BE2C (cell line): ENCODE data around the gene TSC1.

Source experiments
- DNase-seq: peaks from one replicate; pipeline ENCODE4 v3.0.0-alpha.2; 2020
- H3K27me3 ChIP-seq: fragments of 250-450 bp; sonication (Bioruptor Pico); 2 replicates; pipeline ENCODE4 v1.5.1; 2020; ENCODE audit warnings: mild to moderate bottlenecking
- H3K36me3 ChIP-seq: fragments of 250-450 bp; sonication (Bioruptor Pico); 2 replicates; pipeline ENCODE4 v1.5.1; 2020; ENCODE audit warnings: mild to moderate bottlenecking
- H3K4me1 ChIP-seq: fragments of 250-450 bp; sonication (Bioruptor Pico); 2 replicates; pipeline ENCODE4 v1.5.1; 2020
- H3K4me3 ChIP-seq: 2 replicates; pipeline ENCODE4 v1.5.1; 2011; ENCODE audit warnings: low read depth, low read length
- H3K9me3 ChIP-seq: fragments of 250-450 bp; sonication (Bioruptor Pico); 2 replicates; pipeline ENCODE4 v1.5.1; 2020
- TF ChIP-seq, protein P1 (sequence below): IDR thresholded peaks from 2 replicates; pipeline ENCODE4 v1.5.1; 2012; ENCODE audit warnings: mild to moderate bottlenecking, low read depth, low read length

Gene TSC1

DNA sequence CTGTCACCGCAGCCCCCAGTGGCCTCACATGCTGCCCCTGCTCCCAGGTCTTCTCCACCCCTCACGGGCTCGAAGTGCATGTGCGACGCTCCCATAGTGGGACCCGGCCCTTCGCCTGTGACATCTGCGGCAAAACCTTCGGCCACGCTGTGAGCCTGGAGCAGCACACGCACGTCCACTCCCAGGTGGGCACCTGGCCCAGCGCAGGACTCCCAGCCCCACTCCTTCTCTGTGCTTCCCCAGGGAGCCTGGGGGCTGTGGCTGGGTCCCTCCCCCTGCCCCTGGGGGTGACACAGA is 44.5 kb upstream of the TSC1 start:
- H3K27me3 ChIP-seq, result no peaks in the 10 kb centered on the region; the same call in 1 of the 2 replicates
- H3K4me3 ChIP-seq, result no peak overlapping the region
- no peaks in the 10 kb centered on the region for H3K9me3 ChIP-seq
- DNase-seq, result no peak
- TF ChIP-seq, protein P1, sequence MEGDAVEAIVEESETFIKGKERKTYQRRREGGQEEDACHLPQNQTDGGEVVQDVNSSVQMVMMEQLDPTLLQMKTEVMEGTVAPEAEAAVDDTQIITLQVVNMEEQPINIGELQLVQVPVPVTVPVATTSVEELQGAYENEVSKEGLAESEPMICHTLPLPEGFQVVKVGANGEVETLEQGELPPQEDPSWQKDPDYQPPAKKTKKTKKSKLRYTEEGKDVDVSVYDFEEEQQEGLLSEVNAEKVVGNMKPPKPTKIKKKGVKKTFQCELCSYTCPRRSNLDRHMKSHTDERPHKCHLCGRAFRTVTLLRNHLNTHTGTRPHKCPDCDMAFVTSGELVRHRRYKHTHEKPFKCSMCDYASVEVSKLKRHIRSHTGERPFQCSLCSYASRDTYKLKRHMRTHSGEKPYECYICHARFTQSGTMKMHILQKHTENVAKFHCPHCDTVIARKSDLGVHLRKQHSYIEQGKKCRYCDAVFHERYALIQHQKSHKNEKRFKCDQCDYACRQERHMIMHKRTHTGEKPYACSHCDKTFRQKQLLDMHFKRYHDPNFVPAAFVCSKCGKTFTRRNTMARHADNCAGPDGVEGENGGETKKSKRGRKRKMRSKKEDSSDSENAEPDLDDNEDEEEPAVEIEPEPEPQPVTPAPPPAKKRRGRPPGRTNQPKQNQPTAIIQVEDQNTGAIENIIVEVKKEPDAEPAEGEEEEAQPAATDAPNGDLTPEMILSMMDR, result no peak
- H3K4me1 ChIP-seq, result no peaks in the 10 kb centered on the region
- no peaks in the 10 kb centered on the region for H3K36me3 ChIP-seq

DNA sequence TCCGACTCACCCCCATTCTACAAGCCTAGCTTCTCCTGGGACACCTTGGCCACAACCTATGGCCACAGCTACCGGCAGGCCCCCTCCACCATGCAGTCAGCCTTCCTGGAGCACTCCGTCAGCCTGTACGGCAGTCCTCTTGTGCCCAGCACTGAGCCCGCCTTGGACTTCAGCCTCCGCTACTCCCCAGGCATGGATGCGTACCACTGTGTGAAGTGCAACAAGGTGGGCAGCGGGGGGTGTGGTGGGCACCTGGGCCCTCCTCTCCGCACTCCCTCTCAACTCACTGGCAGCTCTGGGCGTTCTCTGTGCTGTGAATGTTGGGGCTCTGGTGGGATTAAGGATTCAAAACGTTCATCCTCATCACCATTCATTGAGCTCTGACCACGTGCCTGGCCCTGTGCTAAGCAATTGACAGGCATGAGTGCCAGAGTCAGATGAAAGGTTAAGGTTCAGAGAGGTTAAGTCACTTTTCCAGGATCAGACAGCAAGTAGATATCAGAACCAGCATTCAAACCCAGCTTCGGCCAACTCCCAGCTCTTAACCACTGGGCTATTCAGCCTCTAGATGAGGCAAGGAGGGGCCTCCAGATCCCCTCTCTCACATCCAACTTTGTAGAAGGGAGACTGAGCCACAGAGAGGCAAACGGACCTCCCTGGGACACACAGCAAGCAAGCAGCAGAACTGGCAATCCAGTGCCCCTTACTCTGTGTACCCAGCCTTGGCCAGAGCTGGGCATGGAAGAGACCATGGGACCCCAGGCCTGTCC is 44.0 kb upstream of the TSC1 start:
- Histone ChIP-seq H3K9me3 (no peaks in the 10 kb centered on the region), H3K36me3 (no peaks in the 10 kb centered on the region), H3K4me1 (no peaks in the 10 kb centered on the region), H3K4me3 (no peak overlapping the region), H3K27me3 (no peaks in the 10 kb centered on the region; the same call in 1 of the 2 replicates)
- DNase-seq, result no peak
- TF ChIP-seq, protein P1, result no peak

DNA sequence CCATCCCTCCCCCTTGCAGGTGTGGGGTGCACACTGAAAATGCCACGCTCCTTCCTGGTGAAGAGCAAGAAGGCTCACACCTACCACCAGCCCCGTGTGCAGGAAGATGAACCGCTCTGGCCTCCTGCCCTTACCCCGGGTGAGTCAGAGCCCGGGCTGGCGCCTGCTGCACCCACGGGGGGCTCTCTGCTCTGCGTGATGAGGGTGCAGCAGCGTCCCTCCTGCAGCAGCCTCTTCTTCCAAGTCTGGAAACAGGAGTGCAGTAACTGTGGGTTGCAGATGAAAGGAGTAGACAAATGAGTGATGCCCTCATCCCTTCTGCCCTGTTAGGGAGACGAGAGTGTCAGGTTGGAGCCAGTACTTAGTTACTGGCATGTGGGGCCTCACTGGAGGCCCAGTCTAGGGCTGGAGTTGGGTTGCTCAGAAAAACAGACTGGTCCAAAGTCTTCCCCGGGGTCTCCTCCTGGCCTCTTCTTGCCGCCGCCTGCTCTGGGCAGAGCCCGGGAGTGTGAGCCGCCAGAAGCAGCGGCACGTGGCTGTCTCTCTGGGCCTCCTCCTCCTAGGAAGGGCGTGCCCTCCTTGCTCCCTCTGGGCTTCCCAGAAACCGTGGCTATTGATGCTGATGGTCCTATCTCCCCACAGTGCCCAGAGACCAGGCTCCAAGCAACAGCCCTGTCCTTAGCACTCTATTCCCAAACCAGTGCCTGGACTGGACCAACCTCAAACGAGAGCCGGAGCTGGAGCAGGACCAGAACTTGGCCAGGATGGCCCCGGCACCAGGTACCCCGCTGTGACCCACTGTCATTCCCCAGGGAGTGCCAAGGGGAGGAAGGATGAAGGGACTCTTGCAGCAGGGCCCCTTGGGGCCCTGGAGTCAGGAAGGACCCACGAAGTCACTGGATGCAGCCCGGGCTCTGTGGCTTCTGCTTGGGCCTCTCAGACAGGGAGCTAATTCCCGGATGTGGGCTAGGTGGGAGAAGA is 42.5 kb upstream of the TSC1 start:
- no peaks in the 10 kb centered on the region for H3K36me3 ChIP-seq
- no peak for DNase-seq
- TF ChIP-seq, protein P1, result no peak
- H3K4me3 ChIP-seq, result no peak overlapping the region
- no peaks in the 10 kb centered on the region for H3K4me1 ChIP-seq
- H3K9me3 ChIP-seq, result no peaks in the 10 kb centered on the region
- no peaks in the 10 kb centered on the region; the same call in 1 of the 2 replicates for H3K27me3 ChIP-seq

DNA sequence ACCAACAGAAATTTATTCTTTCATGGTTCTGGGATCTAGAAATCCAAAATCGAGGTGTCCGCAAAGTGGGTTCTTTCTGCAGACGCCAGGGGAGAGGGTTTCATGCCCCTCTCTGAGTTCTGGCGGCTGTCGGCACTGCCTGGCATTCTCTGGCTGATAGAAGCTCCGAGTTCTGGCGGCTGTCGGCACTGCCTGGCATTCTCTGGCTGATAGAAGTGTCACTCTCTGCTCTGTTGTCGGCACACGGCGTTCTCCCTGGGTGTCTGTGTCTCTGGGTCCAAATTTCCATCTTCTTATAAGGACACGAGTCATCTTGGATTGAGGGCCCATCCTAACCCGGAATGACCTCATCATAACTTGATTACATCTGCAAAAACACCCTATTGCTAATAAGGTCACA is 41.7 kb upstream of the TSC1 start:
- peaks cover 2% of the 10 kb centered on the region for H3K27me3 ChIP-seq
- DNase-seq, result no peak
- TF ChIP-seq, protein P1, result no peak
- H3K4me3 ChIP-seq, result no peak overlapping the region
- H3K36me3 ChIP-seq, result no peaks in the 10 kb centered on the region
- no peaks in the 10 kb centered on the region for H3K4me1 ChIP-seq
- no peaks in the 10 kb centered on the region for H3K9me3 ChIP-seq

DNA sequence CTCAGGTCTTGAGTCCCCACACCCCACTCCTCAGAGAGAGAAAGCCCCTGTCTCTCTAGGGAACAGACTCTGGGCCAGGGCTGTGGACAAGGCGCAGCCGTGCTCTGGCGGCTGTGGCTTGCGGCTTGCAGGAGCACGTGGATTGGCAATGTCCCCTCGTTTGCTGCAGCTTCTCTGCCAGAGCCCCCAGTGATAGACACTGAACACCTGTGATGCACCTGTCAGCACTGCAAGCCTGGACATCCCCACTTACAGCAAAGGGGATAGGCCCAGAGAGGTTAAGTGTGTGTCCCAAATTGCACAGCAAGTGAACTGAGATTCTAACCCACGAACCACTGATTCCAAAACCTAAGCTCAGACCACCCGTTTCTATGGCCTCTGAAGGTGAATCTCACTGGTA is 41.1 kb upstream of the TSC1 start:
- Histone ChIP-seq H3K27me3 (peaks cover 9% of the 10 kb centered on the region), H3K9me3 (no peaks in the 10 kb centered on the region), H3K36me3 (no peaks in the 10 kb centered on the region), H3K4me3 (no peak overlapping the region), H3K4me1 (no peaks in the 10 kb centered on the region)
- TF ChIP-seq, protein P1, result no peak
- DNase-seq, result no peak

DNA sequence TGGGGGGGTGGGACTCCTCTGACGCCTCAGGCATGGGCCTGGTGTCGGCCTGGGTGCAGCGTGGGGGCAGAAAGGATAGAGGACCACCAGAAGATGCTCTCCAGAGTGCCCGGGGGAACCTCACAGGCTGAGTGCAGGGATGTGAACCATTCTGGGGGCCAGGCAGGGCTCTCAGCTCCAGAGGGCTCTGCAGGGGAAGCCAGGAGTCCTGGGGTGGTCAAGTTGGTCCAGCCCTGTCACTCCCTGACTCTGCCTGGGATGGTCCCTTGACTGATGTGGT is 40.6 kb upstream of the TSC1 start:
- H3K4me1 ChIP-seq, result no peaks in the 10 kb centered on the region
- H3K27me3 ChIP-seq, result peaks cover 13% of the 10 kb centered on the region
- H3K9me3 ChIP-seq, result no peaks in the 10 kb centered on the region
- no peak overlapping the region for H3K4me3 ChIP-seq
- TF ChIP-seq, protein P1, result no peak
- no peak for DNase-seq
- H3K36me3 ChIP-seq, result no peaks in the 10 kb centered on the region
